Osteocyte (in vitro differentiated cells): Measurements from ENCODE around the gene USP40. TPM values are rescaled to one million over a fixed set of nuclear protein-coding genes. Genes with fewer than 3 reads are reported as not detected.

ENCODE experiments used
- DNase-seq: peaks from one replicate; pipeline ENCODE4 v3.0.0; 2021; ENCODE audit warnings: mixed read lengths; ENCODE audit not compliant: unreplicated experiment; ENCODE audit errors: extremely low spot score
- H3K27ac Mint-ChIP-seq: one replicate; pipeline ENCODE4 v1.8.0; 2021; ENCODE audit warnings: mild to moderate bottlenecking, mixed read lengths; ENCODE audit not compliant: unreplicated experiment
- H3K27me3 Mint-ChIP-seq: one replicate; pipeline ENCODE4 v1.8.0; 2021; ENCODE audit warnings: mixed read lengths; ENCODE audit not compliant: unreplicated experiment
- H3K36me3 Mint-ChIP-seq: one replicate; pipeline ENCODE4 v1.8.0; 2021; ENCODE audit warnings: mixed read lengths; ENCODE audit not compliant: unreplicated experiment
- H3K4me1 Mint-ChIP-seq: one replicate; pipeline ENCODE4 v1.8.0; 2021; ENCODE audit warnings: mixed read lengths; ENCODE audit not compliant: unreplicated experiment
- H3K4me3 Mint-ChIP-seq: one replicate; pipeline ENCODE4 v1.8.0; 2021; ENCODE audit warnings: mild to moderate bottlenecking, moderate library complexity, mixed read lengths; ENCODE audit not compliant: unreplicated experiment
- H3K9me3 Mint-ChIP-seq: one replicate; pipeline ENCODE4 v1.8.0; 2021; ENCODE audit warnings: mixed read lengths; ENCODE audit not compliant: unreplicated experiment
- CTCF ChIP-seq: fragments of 200-600 bp; sonication (generic); IDR thresholded peaks from 2 replicates; pipeline ENCODE4 v1.5.0; 2021; ENCODE audit warnings: antibody characterized with exemption, mild to moderate bottlenecking, moderate library complexity
- total RNA-seq: library from RNA; stranded (reverse); gene quantifications from 2 replicates; pipeline ENCODE4 v1.2.1, GENCODE V29; 2021

USP40 gene
- total RNA-seq, 1 donor from 2014 or later, result 36.4 TPM

DNA sequence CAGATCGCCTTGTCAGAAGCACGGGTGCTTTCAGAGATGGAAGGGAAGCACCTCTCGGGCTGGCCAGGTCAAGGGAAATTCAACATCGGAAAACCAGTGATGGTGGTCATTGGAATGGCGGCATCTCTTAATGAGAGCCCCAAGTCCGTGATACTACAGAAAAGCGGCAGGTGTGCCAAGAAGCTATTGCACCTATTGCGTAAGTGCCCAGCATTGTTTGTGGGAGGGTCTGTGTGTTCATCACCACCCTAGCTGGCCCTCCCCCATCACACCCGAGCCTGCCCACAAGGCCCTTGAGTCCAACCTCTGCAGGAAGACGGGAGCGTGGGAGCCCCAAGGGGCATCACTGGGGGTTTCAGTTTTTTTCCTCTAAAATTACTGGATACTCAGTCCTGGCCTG is 111.6 kb downstream of the USP40 start:
- Mint-ChIP-seq H3K9me3 (no peaks in the 10 kb centered on the region), H3K4me1 (no peaks in the 10 kb centered on the region), H3K27ac (no peak overlapping the region), H3K4me3 (no peak overlapping the region), H3K27me3 (no peaks in the 10 kb centered on the region), H3K36me3 (peaks cover 49% of the 10 kb centered on the region)
- no peak for TF ChIP-seq CTCF
- DNase-seq, result no peak

- H3K4me3 Mint-ChIP-seq, result no peak overlapping the region
- no peak for DNase-seq
Observed at GRCh38 chr2:233453916-233454315, 112.7 kb downstream of the USP40 start.

GRCh38 chr2:233453111-233453915 is 113.3 kb downstream of the USP40 start:
- TF ChIP-seq CTCF, result no peak
- no peak overlapping the region for H3K27ac Mint-ChIP-seq

More at GRCh38 chr2:233453916-233454315, 112.7 kb downstream of the USP40 start:
- no peaks in the 10 kb centered on the region for H3K27me3 Mint-ChIP-seq
- H3K4me1 Mint-ChIP-seq, result peaks cover 4% of the 10 kb centered on the region
- TF ChIP-seq CTCF, result no peak
- peaks cover 53% of the 10 kb centered on the region for H3K36me3 Mint-ChIP-seq
- no peak overlapping the region for H3K27ac Mint-ChIP-seq
- H3K9me3 Mint-ChIP-seq, result no peaks in the 10 kb centered on the region

DNA sequence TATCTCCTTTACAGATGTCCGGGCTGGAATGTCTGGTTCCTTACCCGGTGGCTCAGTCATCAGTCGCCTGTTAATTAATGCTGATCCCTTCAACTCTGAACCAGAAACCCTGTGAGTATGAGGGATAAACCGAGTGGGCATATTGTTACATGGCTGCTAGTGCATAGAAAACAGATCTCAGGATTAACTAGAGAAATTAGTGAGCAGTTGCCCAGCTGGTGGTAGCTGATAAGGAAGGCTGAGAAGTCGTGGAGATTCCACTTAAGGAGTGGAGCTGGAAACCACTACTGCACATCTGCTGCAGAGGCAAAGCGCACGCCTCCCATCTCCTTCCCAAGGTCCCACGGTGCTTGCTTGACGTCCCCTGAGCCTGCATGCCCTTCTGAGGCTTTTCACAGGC is 114.6 kb downstream of the USP40 start:
- peaks cover 6% of the 10 kb centered on the region for H3K4me1 Mint-ChIP-seq
- DNase-seq, result no peak
- H3K27me3 Mint-ChIP-seq, result no peaks in the 10 kb centered on the region
- no peak overlapping the region for H3K27ac Mint-ChIP-seq
- peaks cover 51% of the 10 kb centered on the region for H3K36me3 Mint-ChIP-seq
- no peak for TF ChIP-seq CTCF
- no peaks in the 10 kb centered on the region for H3K9me3 Mint-ChIP-seq
- no peak overlapping the region for H3K4me3 Mint-ChIP-seq

More at GRCh38 chr2:233453111-233453915, 113.3 kb downstream of the USP40 start:
- no peak for DNase-seq
- Mint-ChIP-seq H3K36me3 (peaks cover 53% of the 10 kb centered on the region), H3K4me1 (peaks cover 6% of the 10 kb centered on the region), H3K4me3 (no peak overlapping the region), H3K27me3 (no peaks in the 10 kb centered on the region), H3K9me3 (no peaks in the 10 kb centered on the region)

GRCh38 chr2:233450864-233451575 is 115.6 kb downstream of the USP40 start:
- H3K9me3 Mint-ChIP-seq, result no peaks in the 10 kb centered on the region
- peaks cover 51% of the 10 kb centered on the region for H3K36me3 Mint-ChIP-seq
- H3K4me1 Mint-ChIP-seq, result peaks cover 6% of the 10 kb centered on the region
- H3K27ac Mint-ChIP-seq, result no peak overlapping the region
- no peaks in the 10 kb centered on the region for H3K27me3 Mint-ChIP-seq
- no peak for TF ChIP-seq CTCF
- no peak overlapping the region for H3K4me3 Mint-ChIP-seq
- no peak for DNase-seq
